Middle frontal gyrus (tissue), 1 donor: ENCODE data around the gene BRD3OS.

Experiments used
- DNase-seq: peaks from one replicate; pipeline ENCODE4 v3.0.0-alpha.2; 2015; ENCODE audit warnings: low spot score; ENCODE audit errors: extremely low spot score

BRD3OS gene

DNA sequence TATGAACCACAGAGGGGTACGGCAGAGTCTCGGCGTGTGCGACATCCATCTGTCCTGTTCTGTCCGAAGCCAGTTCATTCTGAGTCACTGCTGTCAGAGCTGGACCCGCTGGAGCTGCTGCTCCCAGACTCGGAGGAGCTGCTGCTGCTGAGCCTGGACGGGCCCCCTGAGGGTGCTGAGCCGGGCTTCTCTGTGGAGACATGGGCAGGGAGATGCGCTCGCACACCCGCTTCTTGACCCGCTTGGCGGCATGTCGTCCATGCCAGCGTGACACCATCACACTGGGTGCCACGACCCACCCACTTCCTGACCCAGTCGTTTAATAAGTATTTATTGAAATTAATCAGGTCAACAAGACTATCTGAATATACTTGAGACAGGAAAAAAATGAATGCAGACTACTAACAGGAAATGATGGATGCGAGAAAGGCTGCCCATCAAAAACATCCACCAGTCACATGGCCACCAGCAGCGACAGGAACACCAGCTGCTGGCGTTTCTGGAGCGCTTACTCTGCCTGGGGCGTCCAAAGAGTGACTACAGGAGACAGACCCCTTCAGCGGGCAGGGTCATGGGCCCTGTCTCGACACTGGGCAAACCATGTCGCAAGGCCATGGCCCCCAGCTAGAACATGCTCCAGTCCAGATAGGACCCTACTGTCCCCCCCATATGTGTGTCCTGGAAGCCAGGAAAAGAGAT lies 8.4 kb downstream of the BRD3OS start:
- DNase-seq: no peak

DNA sequence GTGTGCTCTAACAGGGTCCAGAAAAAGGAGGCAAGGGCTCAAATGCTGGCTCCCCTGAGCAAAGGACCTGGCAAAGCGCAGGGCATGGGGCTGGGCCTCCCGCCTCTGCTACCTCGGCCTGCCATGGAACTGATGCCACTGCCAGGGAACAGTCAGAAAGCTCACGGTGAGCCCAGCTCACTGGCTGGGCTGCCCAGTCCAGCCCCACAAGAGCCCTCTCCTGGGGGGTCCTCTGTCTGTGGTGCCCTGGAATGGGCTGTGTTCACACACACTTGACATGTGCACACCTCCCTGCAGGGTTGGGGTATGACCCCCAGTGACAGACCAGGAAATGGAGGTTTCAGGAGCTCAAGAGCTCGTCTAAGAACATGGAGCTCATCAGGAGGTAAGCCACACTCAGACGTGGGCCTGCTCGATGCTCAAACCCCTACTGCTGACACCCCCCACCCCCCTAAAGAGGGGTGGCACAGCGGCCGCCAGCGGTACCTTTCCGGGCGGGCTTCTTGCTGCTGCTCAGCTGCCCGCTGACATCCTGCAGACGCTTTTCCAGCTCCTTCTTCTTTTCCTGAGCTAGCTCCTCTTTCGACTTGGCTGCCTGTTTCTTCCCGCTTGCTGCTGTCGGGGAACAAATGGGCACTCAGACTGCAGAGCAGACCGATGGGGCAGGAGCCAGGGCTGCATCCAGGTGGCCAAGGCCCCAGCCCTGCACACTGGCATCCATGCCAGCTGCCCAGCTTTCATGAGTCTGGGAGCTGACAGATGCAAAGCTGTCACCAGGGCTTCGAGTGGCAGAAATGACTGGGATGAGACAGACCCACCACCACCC lies 9.1 kb downstream of the BRD3OS start:
- no peak for DNase-seq

DNA sequence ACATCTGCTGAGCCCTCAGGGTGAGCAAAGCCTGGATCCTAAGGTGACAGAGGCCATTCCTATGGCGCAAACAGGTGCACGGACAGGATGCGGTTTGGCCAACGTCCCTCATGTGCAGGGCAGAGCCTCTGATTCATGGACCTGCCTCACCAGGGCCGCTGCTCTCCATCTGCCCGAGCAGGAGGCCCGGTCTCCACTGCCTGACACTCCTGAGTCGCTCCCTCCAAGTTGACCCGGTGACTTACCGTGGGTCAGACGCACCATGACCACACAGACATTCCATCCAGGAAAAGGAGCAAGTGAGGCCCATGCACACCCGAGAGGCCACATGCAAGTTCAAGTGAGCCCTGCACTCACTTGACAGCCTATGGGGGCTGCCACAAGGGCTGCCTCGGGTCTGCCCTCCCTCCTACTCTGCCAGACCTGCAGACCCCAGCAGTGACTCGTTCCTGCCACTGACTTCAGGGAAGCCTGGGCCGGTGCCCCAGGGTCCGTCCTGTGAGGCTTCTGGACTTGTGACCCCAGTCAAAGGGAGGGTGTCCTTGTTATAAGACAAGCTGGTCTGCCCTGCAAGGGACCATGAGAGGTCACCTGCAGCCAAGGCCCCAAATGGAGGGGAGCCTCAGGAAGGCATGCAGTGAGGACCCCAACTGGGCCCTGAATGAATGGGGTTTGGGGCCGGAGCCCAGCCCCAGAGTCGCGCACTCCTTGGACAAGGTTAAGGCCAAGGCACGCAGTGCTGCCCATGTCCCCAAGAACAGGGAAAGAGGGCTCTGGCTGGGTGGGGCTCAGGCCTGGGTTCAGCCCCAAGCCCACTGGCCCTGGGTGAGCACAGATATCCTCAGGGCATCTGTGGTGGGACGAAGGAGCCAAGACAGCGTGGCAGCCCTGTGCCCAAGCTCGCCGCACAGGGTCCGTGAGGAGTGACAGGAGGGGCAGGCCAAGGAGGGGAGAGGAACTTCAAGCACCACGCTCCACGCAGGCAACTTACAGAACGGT lies 10.1 kb downstream of the BRD3OS start:
- no peak for DNase-seq

DNA sequence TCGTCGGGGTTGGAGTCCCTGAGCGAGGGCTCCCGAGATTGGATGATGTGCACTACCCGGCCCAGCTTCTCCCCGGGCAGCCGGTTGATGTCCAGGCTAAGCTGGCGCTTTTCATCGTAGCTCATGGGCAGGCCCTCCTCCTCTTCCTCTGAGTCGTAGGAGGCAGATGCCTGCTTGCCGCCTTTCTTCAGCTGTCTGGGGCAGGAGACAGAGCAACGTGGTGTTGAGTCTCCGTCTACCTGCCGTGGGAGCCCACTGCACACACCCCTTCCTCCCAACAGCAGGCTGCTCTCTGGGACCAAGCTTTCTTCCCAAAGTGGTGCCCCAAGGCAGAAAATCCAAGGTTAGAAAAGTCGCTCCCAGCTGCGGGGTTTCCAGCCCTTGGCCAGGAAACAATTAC lies 10.8 kb downstream of the BRD3OS start:
- no peak for DNase-seq

DNA sequence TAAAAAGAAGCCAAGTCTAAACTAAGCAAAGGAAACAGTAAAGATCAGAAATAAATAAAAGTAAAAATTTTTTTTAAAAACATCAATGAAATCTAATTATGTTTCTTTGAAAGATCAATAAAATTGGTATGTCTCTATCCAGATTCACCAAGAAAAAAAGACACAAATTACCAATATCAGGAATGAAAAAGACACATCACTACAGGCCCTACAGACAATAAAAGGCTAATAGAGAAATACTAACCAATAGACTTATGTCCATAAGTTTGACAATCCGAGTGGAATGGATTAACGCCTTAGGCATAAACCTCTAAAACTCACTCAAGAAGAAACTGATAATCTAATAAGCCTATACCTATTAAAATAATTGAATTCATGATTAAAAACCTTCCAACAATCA lies 12.4 kb downstream of the BRD3OS start:
- no peak for DNase-seq

DNA sequence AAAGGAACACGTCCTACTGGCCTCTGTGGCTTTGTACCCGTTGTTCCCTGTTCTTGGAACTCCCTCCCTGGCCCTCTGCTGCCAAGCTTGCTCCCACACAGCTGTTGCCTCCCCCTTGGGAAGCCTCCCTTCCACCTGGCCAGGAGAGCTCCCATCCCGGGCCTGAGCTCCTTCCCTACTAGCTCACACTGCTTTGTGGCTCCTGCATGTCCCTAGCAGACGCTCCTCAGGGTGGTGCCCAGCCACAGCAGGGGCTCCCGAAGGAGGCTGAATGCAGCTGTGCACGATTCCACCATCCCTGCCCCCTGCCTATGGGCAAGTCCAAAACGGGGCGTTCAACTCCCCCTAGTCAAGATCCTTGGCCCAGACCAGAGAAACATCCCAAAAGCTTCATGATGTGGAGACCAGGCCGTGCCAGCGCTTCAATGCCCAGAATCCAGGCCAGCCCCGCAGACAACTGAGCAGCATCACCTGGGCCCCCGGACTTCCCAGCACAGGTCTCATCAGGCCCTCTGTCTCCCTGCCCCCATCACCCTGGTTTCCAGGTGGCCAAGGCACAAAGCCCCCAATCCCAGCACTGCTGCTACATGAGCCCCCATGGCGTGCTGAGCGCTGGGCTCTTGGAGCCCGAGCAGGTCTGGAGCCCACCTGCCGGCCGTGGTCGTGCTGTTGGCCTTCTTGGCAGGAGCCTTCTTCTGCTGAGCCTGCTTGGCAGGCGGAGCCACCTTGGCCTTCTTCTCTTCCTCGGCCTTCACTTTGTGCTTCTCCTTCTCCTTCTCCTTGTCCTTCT lies 14.3 kb downstream of the BRD3OS start:
- no peak for DNase-seq

DNA sequence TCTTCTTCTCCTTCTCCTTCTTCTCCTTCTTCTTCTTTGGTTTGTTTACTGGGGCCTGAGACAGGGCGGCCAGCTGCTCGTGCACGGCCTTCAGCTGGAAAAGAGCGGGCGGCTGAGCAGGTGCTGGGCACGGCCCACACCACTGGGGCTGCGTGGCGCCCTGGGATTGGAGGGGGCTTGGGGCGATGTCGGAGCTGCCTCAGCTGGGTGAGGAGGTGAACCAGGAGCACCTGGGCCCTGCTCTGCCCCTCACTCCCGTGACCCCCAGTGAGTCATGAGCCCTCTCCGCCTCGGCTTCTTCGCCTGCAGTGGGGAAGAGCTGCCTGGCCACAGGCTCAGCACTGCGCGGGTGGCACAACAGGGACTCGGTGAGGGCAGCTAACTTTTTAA lies 14.9 kb downstream of the BRD3OS start:
- no peak for DNase-seq

DNA sequence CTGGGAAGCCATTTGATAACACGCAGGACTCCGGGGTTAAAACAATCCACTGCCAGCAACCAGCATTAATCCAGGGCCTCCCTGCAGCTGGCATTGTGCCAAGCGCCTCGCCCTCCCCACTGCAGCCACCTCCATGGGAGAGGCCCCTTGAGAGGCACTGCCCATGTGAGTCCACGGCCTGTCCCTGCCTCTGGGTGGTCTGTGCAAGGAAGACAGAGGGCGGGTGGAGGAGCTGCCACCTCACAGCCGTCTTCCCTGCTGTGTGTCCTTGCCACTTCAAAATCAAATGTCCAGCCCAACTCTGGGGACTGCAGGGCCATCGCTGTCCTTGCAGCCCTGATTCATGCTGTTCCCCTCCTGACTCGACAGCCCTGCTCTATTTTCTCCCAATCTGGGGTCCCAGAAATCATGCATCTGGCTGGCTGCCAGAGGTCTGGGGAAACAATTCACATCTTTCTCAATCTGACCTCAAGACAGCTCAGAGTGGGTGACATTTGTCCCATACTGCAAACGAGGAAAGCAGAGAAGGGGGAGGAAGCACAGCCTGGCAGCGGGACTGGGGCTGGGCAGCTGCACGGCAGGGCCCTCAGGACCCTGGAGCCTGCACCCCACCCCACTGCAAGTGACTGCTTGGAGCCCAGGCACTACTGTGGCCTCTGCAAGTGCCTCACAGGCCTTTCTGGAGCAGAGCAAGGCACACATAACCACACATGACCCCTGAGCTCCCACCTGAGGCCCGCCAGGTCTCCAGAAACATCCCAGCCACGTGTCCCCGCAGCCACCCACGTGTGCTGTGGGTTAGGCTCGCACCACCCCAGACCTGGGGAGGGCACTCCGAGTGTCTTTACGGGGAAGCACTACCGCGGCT lies 15.7 kb downstream of the BRD3OS start:
- DNase-seq: no peak

DNA sequence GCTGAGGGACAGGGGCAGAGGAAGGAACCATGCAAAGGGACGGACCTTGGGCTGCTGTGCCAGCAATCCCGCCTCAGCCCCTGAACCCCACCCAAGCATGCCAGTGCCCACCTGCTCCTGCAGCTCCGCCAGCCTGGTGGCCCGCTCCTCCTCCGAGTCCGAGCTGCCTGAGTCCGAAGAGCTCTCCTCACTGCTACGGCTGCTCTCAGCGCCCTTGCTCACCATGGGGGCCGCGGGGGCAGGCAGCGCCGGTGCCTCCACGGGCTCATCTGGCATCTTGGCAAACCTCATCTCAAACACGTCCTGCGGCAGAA lies 16.3 kb downstream of the BRD3OS start:
- no peak for DNase-seq

DNA sequence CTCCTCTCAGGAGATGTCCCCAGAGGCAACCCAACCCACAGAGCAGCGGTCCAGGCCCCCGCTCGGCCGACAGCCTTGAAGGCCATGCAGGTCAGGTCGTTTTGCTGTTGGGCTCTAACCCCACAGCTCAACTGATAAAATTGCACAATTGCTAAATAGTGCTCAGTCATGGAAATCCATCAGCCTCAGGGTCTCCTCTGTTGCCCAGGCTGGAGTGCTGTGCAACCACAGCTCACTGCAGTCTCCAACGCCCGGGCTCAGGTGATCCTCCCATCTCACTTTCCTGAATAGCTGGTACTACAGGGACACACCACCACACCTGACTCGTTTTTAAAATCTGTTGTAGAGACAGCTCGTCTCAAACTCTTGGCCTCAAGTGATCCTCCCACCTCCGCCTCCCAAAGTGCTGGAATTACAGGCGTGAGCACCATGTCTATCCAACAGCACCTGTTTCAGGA lies 18.3 kb downstream of the BRD3OS start:
- DNase-seq: no peak

DNA sequence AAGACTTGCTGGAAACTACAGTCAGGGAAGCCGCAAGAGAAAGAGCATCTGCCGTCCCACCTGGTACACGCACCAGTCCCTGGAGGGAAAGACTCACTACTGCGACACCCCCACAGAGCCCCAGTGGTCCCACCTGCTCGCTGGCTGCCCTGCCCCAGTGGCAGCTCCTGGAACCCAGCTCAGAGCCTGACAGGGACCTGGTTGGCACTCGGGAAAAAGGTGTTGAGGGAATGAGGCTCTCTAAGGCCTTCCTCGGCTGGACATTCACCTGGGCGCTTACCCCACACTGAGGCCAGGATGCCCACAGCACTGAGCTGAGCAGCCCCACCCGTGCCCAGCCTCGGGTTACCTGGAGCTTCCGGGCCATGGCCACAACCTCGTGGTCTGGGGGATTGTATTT lies 19.7 kb downstream of the BRD3OS start:
- no peak for DNase-seq

DNA sequence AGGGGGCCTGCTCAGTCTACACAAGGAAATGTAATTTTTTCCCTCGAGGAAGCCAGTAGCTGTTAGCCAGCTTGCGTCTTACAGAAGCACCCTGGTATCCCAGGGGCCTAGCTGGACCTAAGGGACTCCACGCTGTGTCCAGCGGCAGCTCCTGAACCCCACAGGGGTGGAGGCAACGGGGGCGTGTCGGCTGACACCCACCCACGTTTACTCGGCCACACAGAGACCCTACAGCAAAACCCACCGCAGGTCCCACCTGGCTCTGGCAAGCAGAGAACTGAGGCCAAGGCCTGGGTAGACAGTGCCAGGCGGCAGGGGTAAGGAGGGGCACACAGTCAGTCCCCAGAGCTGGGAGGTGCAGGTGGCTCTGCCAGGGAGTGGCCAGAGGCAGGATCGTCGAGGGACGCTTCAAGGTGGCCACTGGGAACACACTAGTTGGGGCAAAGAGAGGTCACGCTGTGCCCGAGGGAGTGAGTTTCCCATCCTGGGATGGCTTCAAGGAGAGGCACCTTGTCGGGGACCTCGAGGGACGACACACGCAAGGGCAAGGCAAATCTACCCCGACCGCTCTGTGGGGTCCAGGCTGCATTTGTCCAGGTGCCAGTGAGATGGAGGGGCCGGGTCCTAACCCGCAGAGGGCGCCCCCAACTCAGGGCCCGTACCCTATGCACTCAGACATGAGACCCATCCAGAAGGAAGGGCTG lies 20.7 kb downstream of the BRD3OS start:
- no peak for DNase-seq

DNA sequence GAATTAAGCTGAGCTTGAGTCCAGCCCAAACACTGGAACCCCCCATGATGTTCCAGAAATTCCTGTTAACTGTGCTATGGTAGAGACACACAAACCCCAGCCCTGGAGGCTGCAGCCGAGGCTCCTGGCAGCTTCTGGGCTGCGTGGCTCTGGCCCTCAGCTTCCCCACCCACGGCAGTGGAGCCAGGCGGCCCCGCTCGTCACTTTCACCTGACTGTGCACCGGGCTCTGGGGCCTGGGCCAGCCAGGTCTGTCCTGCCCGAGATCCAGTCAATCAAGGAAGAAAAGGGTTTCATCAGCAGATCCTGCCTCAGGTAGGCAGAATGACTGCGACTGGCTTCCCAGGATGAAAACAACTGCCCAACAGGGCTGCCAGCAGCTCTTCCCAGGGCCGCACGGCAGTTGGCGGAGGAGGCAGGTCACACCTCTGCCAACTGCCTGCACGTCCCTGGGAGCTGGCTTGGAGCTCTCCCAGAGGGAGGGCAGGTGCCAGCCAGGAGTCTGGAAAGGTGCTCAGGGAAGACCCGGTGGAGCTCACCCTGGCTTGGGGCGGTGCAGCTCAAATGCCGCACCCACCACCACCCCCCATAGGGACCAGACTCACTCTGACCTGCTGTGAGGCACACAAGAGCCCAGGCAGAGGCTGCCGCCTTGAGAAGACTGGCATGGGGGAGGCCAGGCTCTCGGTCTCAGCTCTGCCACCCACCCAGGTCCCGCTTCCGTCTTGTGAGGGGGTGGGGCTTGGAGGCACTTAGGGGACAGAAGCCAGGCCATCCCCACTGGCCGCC lies 21.8 kb downstream of the BRD3OS start:
- DNase-seq: no peak

DNA sequence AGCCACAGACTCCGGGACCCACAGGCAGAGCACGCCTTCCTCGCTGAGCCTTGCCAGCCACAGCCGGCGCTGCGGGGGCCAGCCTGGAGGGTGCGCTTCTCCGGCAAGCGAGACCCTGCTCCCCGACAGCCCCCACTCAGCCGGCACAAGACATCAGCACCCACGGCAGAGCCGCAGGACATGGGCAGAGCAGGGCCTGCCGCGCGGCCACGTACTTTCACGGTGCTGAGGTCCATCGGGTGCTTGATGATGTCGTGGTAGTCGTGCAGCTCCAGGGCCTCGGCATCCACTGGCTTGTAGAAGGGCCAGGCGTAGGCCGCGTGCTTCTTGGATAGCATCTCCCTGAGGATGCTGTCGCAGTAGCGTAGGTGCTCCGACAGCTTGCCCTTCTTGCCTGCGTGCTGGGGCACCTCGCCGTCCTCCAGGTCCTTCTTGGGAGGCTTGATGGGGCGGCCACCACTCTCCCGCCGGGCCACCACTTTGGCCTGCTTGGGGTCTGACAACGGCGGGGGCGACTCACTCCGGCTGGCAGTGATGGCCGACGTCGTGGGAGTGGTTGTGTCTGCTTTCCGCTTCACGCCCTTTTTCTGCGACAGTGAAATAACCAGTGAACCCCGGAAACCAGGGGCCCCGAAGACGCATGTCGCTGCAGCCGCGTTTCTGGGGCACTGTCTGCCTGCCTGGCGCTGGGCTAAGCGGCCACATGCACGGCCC lies 22.7 kb downstream of the BRD3OS start:
- DNase-seq: no peak

DNA sequence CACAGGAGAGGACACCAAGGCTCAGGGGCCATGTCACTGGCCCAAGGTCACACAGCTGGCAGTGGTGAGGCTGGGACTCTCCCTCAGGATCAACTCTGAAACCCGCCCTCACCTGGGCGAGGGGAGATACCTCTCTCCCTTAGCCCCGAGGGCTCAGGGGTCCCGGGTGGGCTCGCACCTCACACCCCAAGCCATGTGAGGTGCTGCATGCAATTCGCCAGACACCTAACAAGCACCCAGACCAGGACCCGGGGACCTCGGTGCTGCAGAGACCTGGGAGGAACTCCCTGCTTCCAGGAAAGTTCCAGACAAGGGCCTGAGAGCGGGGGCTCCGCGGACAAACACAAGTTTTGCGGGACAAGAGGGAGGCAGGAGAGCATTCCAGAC lies 23.3 kb downstream of the BRD3OS start:
- DNase-seq: no peak

DNA sequence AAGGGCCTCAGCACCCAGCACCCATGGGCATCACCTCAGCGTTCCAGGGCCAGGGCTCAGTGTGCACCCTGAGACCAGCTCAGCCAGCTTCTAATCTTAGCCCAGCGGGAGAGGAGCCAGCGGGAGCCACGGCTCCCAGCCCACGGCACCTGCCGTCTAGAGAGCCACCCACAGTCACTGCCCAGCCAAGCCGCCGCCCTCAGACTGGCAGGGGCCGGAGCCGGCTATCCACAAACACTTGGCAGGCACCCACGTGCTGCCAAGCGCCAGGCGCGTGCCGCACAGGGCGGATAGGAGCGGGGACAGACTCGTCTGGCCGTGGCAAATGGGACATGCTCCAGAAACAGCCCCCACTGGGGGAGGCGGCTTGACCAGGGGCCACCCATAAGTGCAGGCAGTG lies 24.0 kb downstream of the BRD3OS start:
- no peak for DNase-seq

DNA sequence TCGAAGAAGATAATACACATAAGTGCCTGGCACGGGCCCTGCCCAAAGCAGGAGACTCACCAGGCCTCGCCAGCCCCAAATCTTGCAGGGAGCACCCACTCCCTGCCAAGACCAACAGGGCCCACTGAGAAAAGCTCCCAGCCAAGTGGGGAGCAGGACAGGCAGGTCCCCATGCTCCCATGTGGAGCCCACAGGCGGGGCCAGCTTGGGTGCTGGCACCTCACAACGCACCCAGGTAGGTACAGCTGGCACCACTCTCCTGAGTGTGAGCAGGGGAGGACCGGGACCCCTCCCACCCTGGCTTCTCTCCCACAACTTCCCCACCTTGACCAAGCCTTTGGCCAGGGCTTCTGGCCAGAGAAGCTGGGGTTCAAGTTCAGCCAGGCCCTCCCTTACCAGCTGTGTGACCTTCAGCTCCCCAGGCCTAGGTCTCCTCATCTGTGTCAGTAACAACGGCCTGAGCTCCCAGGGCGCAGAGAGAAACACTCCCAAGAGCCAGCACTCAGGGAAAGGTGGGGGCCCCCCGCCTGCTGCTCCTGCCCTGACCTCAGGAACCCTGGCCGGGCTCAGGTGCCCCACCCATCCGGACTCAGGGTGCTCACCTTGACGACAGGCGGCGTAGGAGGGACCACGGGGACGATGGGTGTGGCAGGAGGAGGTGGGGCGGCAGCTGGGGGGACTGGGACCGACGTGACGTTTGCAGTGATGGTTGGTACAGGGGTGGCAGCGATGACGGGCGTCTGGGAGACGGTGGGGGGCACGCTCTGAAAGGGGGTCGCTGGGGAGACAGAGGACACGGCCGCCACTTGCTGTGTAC lies 24.7 kb downstream of the BRD3OS start:
- DNase-seq: no peak
